Stimulated activated CD4-positive, alpha-beta T cell treated with anti-CD3 and anti-CD28 coated beads, Interleukin-2, amount 100 ng/mL, for 48 hours (primary cell): ENCODE measurements around the gene SLC12A6.
"Not testable (repeated sequence)": the region's sequence is repeated elsewhere in the genome, so short reads cannot be mapped to it uniquely, and the experiment has no call there.

ENCODE experiments used
- DNase-seq, 2 donors: peaks; one replicate each; pipeline ENCODE4 v3.0.0-alpha.2; 2020

Gene SLC12A6

GRCh38 chr15:34355241-34355640 is 17.7 kb upstream of the SLC12A6 start:
- DNase-seq, result no peak

GRCh38 chr15:34354286-34354685 is 16.7 kb upstream of the SLC12A6 start:
- DNase-seq, result no peak

- DNase-seq, result no peak
Measured at GRCh38 chr15:34353627-34354026, 16.0 kb upstream of the SLC12A6 start.

GRCh38 chr15:34352996-34353395 is 15.4 kb upstream of the SLC12A6 start:
- DNase-seq, result not testable (repeated sequence)

GRCh38 chr15:34349769-34350168 is 12.2 kb upstream of the SLC12A6 start:
- DNase-seq, result no peak

GRCh38 chr15:34348735-34349300 is 11.2 kb upstream of the SLC12A6 start:
- no peak for DNase-seq

- no peak for DNase-seq
Measured at GRCh38 chr15:34347951-34348638, 10.5 kb upstream of the SLC12A6 start.

GRCh38 chr15:34342737-34343575 is 5.4 kb upstream of the SLC12A6 start, which contains the start of the genes NOP10 and NUTM1:
Gene NOP10 (minus strand): TSS chr15:34343136. CDS start chr15:34343073, 63 bp downstream.
Gene NUTM1 (plus strand): TSS chr15:34343315. CDS start chr15:34343697, 382 bp downstream.
- DNase-seq, result peak; percentile 98

- DNase-seq, result not testable (repeated sequence)
Measured at GRCh38 chr15:34342213-34342736, 4.7 kb upstream of the SLC12A6 start.

- DNase-seq, result no peak
Measured at GRCh38 chr15:34341381-34342212, 4.0 kb upstream of the SLC12A6 start.

- no peak for DNase-seq
Measured at GRCh38 chr15:34339946-34340345, 2.4 kb upstream of the SLC12A6 start.

GRCh38 chr15:34338347-34338746 is 766 bp upstream of the SLC12A6 start:
- no peak for DNase-seq

- DNase-seq, result peak in 1 of 2 donors; percentile 9
Measured at GRCh38 chr15:34336991-34337556, 507 bp downstream of the SLC12A6 start.

- DNase-seq, result no peak
Measured at GRCh38 chr15:34336231-34336990, 1.2 kb downstream of the SLC12A6 start.

- DNase-seq, result no peak
Measured at GRCh38 chr15:34335176-34336032, 2.2 kb downstream of the SLC12A6 start.

GRCh38 chr15:34334672-34335071 is 2.9 kb downstream of the SLC12A6 start:
- no peak for DNase-seq

GRCh38 chr15:34332553-34333120 is 4.9 kb downstream of the SLC12A6 start:
- DNase-seq, result no peak

GRCh38 chr15:34331809-34332208 is 5.8 kb downstream of the SLC12A6 start:
- no peak for DNase-seq

- DNase-seq, result no peak
Measured at GRCh38 chr15:34330279-34330678, 7.3 kb downstream of the SLC12A6 start.

GRCh38 chr15:34329006-34329405 is 8.6 kb downstream of the SLC12A6 start:
- DNase-seq, result no peak
